PC-9 (cell line): ENCODE measurements around the gene SLC38A7. TPM values are rescaled to one million over a fixed set of nuclear protein-coding genes. Genes with fewer than 3 reads are reported as not detected.

ENCODE experiments used
- BruUV-seq: library from RNA; stranded (reverse); fragments of 400-500 nt; replicated peaks from 2 replicates; lab custom pipeline; 2021; lab: Mats Ljungman, UMichigan
- CTCF ChIA-PET: fragments of 300-600 bp; sonication (Branson Sonifier 250); formaldehyde crosslinking; loops from one replicate; lab custom pipeline; 2022; ENCODE audit warnings: antibody characterized with exemption; lab: Charles Lee
- POLR2A ChIA-PET: fragments of 300-600 bp; sonication (Branson Sonifier 250); formaldehyde crosslinking; loops from one replicate; lab custom pipeline; 2022; ENCODE audit warnings: antibody characterized with exemption; ENCODE audit not compliant: unreplicated experiment; lab: Charles Lee
- DNase-seq, 2 experiments: peaks; one replicate each; pipeline versions ENCODE4 v3.0.0 to v3.0.0-alpha.2; 2015 to 2022; ENCODE audit warnings: mixed read lengths in 1 of 2
- H2AFZ ChIP-seq: fragments of 200-600 bp; sonication (generic); 2 replicates; pipeline ENCODE4 v1.8.1; 2017; ENCODE audit warnings: antibody characterized with exemption
- H3F3A ChIP-seq: fragments of 200-600 bp; sonication (generic); 2 replicates; pipeline ENCODE4 v1.8.1; 2017; ENCODE audit warnings: antibody characterized with exemption, mild to moderate bottlenecking, low read depth; ENCODE audit not compliant: insufficient read depth
- H3K27ac ChIP-seq: fragments of 200-600 bp; sonication (generic); 2 replicates; pipeline ENCODE4 v1.6.1; 2016; ENCODE audit warnings: mixed run types
- H3K27me3 ChIP-seq: fragments of 200-600 bp; sonication (generic); 2 replicates; pipeline ENCODE4 v1.6.1; 2016; ENCODE audit warnings: low read depth, mixed run types; ENCODE audit not compliant: insufficient read depth
- H3K36me3 ChIP-seq: fragments of 200-600 bp; sonication (generic); 2 replicates; pipeline ENCODE4 v1.6.1; 2016; ENCODE audit warnings: low read depth, mixed run types
- H3K4me1 ChIP-seq: fragments of 200-600 bp; sonication (generic); replicated peaks from 2 replicates; pipeline ENCODE4 v1.6.1; 2016; ENCODE audit warnings: mixed run types; ENCODE audit not compliant: insufficient read depth
- H3K4me2 ChIP-seq: fragments of 200-600 bp; sonication (generic); 2 replicates; pipeline ENCODE4 v1.6.1; 2017; ENCODE audit warnings: mixed run types
- H3K4me3 ChIP-seq: fragments of 200-600 bp; sonication (generic); 2 replicates; pipeline ENCODE4 v1.6.1; 2016; ENCODE audit warnings: mixed run types
- H3K79me2 ChIP-seq: fragments of 200-600 bp; sonication (generic); 2 replicates; pipeline ENCODE4 v1.6.1; 2017; ENCODE audit warnings: low read depth, mixed run types
- H3K9me2 ChIP-seq: fragments of 200-600 bp; sonication (generic); 2 replicates; pipeline ENCODE4 v1.8.1; 2017; ENCODE audit warnings: mild to moderate bottlenecking; ENCODE audit not compliant: insufficient read depth
- H3K9me3 ChIP-seq: fragments of 200-600 bp; sonication (generic); 2 replicates; pipeline ENCODE4 v1.8.1; 2016; ENCODE audit warnings: low read depth; ENCODE audit not compliant: insufficient read depth
- H4K20me1 ChIP-seq: fragments of 200-600 bp; sonication (generic); 2 replicates; pipeline ENCODE4 v1.8.1; 2017; ENCODE audit not compliant: insufficient read depth
- EZH2 ChIP-seq: fragments of 200-600 bp; sonication (generic); IDR thresholded peaks from 2 replicates; pipeline ENCODE4 v1.8.0; 2017; ENCODE audit warnings: antibody characterized with exemption, low read depth
- intact Hi-C: fragments of 100-400 bp; cut with micrococcal nuclease; formaldehyde crosslinking; loops from one replicate; pipeline ENCODE4 v1.10.0; 2022; ENCODE audit not compliant: unreplicated experiment
- total RNA-seq: library from RNA; stranded (reverse); gene quantifications from 2 replicates; pipeline ENCODE4 v1.2.3, GENCODE V29; 2021
- TF ChIP-seq, protein P1 (sequence below): fragments of 200-600 bp; sonication (generic); conservative IDR thresholded peaks from 2 replicates; pipeline ENCODE4 v1.6.1; 2017; ENCODE audit warnings: mixed run types, antibody characterized with exemption, mild to moderate bottlenecking, moderate library complexity

Gene SLC38A7
- total RNA-seq, 1 experiment from 2014 or later = 18.6 TPM

DNA sequence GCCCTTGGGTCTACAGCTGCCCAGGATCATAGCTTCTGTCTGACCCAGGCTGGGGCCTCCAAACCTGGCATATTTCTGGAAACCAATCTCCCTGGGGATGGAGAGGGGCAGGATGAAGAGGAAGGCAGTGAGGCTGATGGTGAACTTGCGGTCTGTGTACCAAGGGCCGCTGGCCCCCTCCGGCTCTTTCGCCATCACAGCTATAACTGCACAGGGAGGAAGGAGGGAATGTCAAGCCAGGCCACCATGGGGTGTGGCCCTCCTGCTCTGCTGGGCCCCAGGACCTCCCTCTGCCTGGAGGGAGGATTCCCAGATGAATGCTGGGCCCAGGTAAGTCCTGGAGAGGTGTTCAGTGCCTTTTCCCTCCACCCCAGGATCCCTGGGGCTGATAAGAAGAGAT lies 6.3 kb downstream of the SLC38A7 start:
- Histone ChIP-seq H3K27me3 (no peaks in the 10 kb centered on the region), H3F3A (no peaks in the 10 kb centered on the region), H3K4me1 (no peaks in the 10 kb centered on the region), H3K27ac (no peak overlapping the region), H3K9me2 (no peaks in the 10 kb centered on the region), H3K9me3 (no peaks in the 10 kb centered on the region), H2AFZ (no peak overlapping the region), H3K36me3 (0 out of 2 replicates have a peak, but pooled peaks cover 4% of the 10 kb centered on the region), H3K79me2 (peaks cover 6% of the 10 kb centered on the region; the same call in 1 of the 2 replicates), H4K20me1 (0 out of 2 replicates have a peak, but pooled peaks cover 3% of the 10 kb centered on the region), H3K4me3 (no peak overlapping the region), H3K4me2 (no peak overlapping the region)
- no peak for TF ChIP-seq EZH2
- TF ChIP-seq, protein P1, sequence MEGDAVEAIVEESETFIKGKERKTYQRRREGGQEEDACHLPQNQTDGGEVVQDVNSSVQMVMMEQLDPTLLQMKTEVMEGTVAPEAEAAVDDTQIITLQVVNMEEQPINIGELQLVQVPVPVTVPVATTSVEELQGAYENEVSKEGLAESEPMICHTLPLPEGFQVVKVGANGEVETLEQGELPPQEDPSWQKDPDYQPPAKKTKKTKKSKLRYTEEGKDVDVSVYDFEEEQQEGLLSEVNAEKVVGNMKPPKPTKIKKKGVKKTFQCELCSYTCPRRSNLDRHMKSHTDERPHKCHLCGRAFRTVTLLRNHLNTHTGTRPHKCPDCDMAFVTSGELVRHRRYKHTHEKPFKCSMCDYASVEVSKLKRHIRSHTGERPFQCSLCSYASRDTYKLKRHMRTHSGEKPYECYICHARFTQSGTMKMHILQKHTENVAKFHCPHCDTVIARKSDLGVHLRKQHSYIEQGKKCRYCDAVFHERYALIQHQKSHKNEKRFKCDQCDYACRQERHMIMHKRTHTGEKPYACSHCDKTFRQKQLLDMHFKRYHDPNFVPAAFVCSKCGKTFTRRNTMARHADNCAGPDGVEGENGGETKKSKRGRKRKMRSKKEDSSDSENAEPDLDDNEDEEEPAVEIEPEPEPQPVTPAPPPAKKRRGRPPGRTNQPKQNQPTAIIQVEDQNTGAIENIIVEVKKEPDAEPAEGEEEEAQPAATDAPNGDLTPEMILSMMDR = no peak
- intact Hi-C loops = loop anchor here (2.0 kb wide), 1 partner anchor 79 kb away; no protein-coding TSS in a partner anchor
- no peak for DNase-seq
- ChIA-PET POLR2A (no interaction called here), CTCF (interaction anchor here (0.7 to 1.5 kb wide), 2 partner anchors 78 kb away, joined by 3 to 7 read pairs; no protein-coding TSS in a partner anchor)
- BruUV-seq = no TSS peak

DNA sequence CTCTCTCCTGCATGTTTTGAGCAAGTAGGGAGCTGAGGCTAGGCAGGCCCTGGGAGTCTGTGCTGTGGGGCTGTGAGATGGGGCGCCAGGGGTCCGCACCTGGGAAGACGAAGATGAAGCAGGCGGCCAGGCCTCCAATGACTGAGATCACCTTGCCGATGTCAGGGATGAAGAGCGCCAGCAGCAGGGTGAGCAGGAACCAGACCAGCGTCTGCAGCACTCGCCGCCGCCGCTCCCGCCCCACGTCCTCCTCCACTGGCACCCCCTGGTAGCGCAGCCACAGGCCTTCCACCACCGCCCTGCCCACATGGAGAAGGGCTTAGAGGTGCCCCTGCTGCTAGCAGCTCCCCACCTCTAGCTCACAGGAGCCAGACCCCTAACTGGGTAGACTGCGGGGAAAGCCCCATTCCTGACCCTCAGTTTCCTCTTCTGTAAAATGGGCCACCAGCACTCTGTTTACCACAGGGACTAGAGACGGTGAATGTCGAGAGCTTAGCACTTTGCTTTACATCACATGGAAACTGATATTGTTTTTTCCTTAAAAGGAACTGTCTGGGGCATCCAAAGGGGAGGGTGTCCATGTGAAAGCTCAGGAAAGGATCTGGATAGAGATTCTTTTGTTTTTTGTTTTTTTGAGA lies 13.5 kb downstream of the SLC38A7 start:
- BruUV-seq = no TSS peak
- no peaks in the 10 kb centered on the region for H3K9me2 ChIP-seq
- no peak overlapping the region for H3K4me2 ChIP-seq
- no peak overlapping the region for H3K4me3 ChIP-seq
- H2AFZ ChIP-seq = no peak overlapping the region
- no peak for TF ChIP-seq EZH2
- TF ChIP-seq, protein P1 = no peak
- H3K4me1 ChIP-seq = no peaks in the 10 kb centered on the region
- H3K27me3 ChIP-seq = no peaks in the 10 kb centered on the region
- no peak overlapping the region for H3K27ac ChIP-seq
- H4K20me1 ChIP-seq = 0 out of 2 replicates have a peak, but pooled peaks cover 3% of the 10 kb centered on the region
- POLR2A ChIA-PET = no interaction called here
- 0 out of 2 replicates have a peak, but pooled peaks cover 4% of the 10 kb centered on the region for H3K36me3 ChIP-seq
- intact Hi-C loops = no loop called here
- CTCF ChIA-PET = no interaction called here
- H3F3A ChIP-seq = no peaks in the 10 kb centered on the region
- DNase-seq = no peak
- no peaks in the 10 kb centered on the region for H3K79me2 ChIP-seq
- no peaks in the 10 kb centered on the region for H3K9me3 ChIP-seq

DNA sequence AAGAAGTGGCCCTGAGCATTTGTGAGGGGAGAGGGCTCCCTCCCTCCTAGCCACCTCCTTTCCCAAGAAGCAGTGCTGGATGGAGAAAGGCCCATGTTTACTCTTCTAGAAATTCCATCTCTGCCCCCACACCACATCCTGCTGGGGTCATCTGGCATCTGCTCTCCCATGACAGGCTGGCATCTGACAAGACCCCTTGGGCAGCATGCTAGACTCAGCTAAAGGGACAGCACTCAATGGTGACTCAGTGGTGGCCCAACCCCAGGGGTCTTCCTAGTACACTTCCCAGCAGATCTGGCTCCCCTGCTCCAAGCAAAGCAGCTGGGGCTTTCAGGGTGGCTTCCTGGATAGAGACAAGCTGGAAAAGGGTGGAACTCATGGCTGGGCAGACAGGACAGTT lies 14.4 kb downstream of the SLC38A7 start:
- H3K9me2 ChIP-seq = no peaks in the 10 kb centered on the region
- H3K27ac ChIP-seq = no peak overlapping the region
- H3K36me3 ChIP-seq = 0 out of 2 replicates have a peak, but pooled peaks cover 4% of the 10 kb centered on the region
- no peaks in the 10 kb centered on the region for H3K4me1 ChIP-seq
- no peaks in the 10 kb centered on the region for H3K27me3 ChIP-seq
- H3K4me2 ChIP-seq = no peak overlapping the region
- intact Hi-C loops = no loop called here
- H3F3A ChIP-seq = no peaks in the 10 kb centered on the region
- no TSS peak for BruUV-seq
- H2AFZ ChIP-seq = no peak overlapping the region
- ChIA-PET CTCF (no interaction called here), POLR2A (no interaction called here)
- no peak for DNase-seq
- H4K20me1 ChIP-seq = 0 out of 2 replicates have a peak, but pooled peaks cover 3% of the 10 kb centered on the region
- no peak for TF ChIP-seq EZH2
- TF ChIP-seq, protein P1 = no peak
- H3K9me3 ChIP-seq = no peaks in the 10 kb centered on the region
- no peak overlapping the region for H3K4me3 ChIP-seq
- no peaks in the 10 kb centered on the region for H3K79me2 ChIP-seq
